IMR-90 (cell line): Measurements from ENCODE around the gene MTA1. TPM values are rescaled to one million over a fixed set of nuclear protein-coding genes. Genes with fewer than 3 reads are reported as not detected.

Experiments
- ATAC-seq: fragments of 200-7000 bp; cut with Tn5 transposase; 2 replicates; pipeline ENCODE4 v1.9.1; 2020; ENCODE audit warnings: low read depth, mild to moderate bottlenecking, moderate library complexity
- BruUV-seq: library from RNA; stranded (reverse); fragments of 400-500 nt; replicated peaks from 2 replicates; lab custom pipeline; 2021; lab: Mats Ljungman, UMichigan
- CTCF ChIA-PET: fragments of 300-600 bp; formaldehyde crosslinking; extraction: SDS; loops from one replicate; lab custom pipeline; 2021; ENCODE audit warnings: antibody characterized with exemption; lab: Yijun Ruan, JAX
- POLR2A ChIA-PET: fragments of 300-600 bp; sonication (Branson Sonifier 250); formaldehyde crosslinking; loops from one replicate; lab custom pipeline; 2022; ENCODE audit warnings: antibody characterized with exemption; ENCODE audit not compliant: unreplicated experiment; lab: Charles Lee
- DNase-seq: peaks from one replicate; pipeline ENCODE4 v3.0.0; 2013
- H2AFZ ChIP-seq: replicated peaks from 2 replicates; pipeline ENCODE3; 2013; ENCODE audit warnings: low read length, mild to moderate bottlenecking; ENCODE audit not compliant: poor library complexity
- H2AK5ac ChIP-seq: 2 replicates; pipeline ENCODE4 v1.6.1; 2013; ENCODE audit warnings: low read depth, low read length, inconsistent platforms
- H2AK9ac ChIP-seq: replicated peaks from 2 replicates; pipeline ENCODE3; 2013; ENCODE audit warnings: mild to moderate bottlenecking, low read depth, low read length, moderate library complexity; ENCODE audit not compliant: poor library complexity
- H2BK120ac ChIP-seq: 2 replicates; pipeline ENCODE4 v1.6.1; 2013; ENCODE audit warnings: low read depth, low read length, inconsistent platforms
- H2BK15ac ChIP-seq: 3 replicates; pipeline ENCODE4 v1.6.1; 2013; ENCODE audit warnings: low read depth, low read length, inconsistent platforms
- H2BK20ac ChIP-seq: 2 replicates; pipeline ENCODE4 v1.6.1; 2013; ENCODE audit warnings: low read depth, mild to moderate bottlenecking, inconsistent platforms, low read length, moderate library complexity
- H2BK5ac ChIP-seq: 2 replicates; pipeline ENCODE4 v1.6.1; 2013; ENCODE audit warnings: mild to moderate bottlenecking, low read depth, low read length, inconsistent platforms; ENCODE audit not compliant: poor library complexity, severe bottlenecking
- H3K14ac ChIP-seq: replicated peaks from 2 replicates; pipeline ENCODE4 v1.6.1; 2013; ENCODE audit warnings: low read depth, low read length, inconsistent platforms
- H3K18ac ChIP-seq: 2 replicates; pipeline ENCODE4 v1.6.1; 2013; ENCODE audit warnings: low read depth, low read length, control low read depth
- H3K23ac ChIP-seq: 2 replicates; pipeline ENCODE4 v1.6.1; 2013; ENCODE audit warnings: low read depth, low read length, inconsistent platforms
- H3K27ac ChIP-seq: 2 replicates; pipeline ENCODE4 v1.5.1; 2013; ENCODE audit warnings: mild to moderate bottlenecking, control low read depth, low read length; ENCODE audit not compliant: insufficient read depth
- H3K27me3 ChIP-seq: 2 replicates; pipeline ENCODE4 v1.6.1; 2013; ENCODE audit warnings: low read length; ENCODE audit not compliant: control insufficient read depth, insufficient read depth
- H3K36me3 ChIP-seq: 2 replicates; pipeline ENCODE4 v1.6.1; 2013; ENCODE audit warnings: low read length, mixed read lengths; ENCODE audit not compliant: control insufficient read depth, insufficient read depth
- H3K4ac ChIP-seq: 2 replicates; pipeline ENCODE4 v1.6.1; 2013; ENCODE audit warnings: low read depth, low read length, inconsistent platforms
- H3K4me1 ChIP-seq: 2 replicates; pipeline ENCODE4 v1.6.1; 2013; ENCODE audit warnings: low read length, mixed read lengths; ENCODE audit not compliant: control insufficient read depth, insufficient read depth
- H3K4me2 ChIP-seq: 2 replicates; pipeline ENCODE4 v1.6.1; 2013; ENCODE audit warnings: low read depth, mild to moderate bottlenecking, control low read depth, low read length, moderate library complexity
- H3K4me3 ChIP-seq: 2 replicates; pipeline ENCODE4 v1.5.1; 2013; ENCODE audit warnings: low read depth, mild to moderate bottlenecking, control low read depth, low read length, moderate library complexity; ENCODE audit not compliant: insufficient read depth
- H3K56ac ChIP-seq: 2 replicates; pipeline ENCODE4 v1.6.1; 2013; ENCODE audit warnings: low read length, inconsistent platforms; ENCODE audit not compliant: insufficient read depth; ENCODE audit errors: extremely low read depth
- H3K79me1 ChIP-seq, 2 experiments: 2 replicates each; pipeline ENCODE4 v1.6.1; 2013; ENCODE audit warnings: low read length in 2 of 2, inconsistent platforms in 1 of 2, low read depth in 1 of 2
- H3K9ac ChIP-seq: 2 replicates; pipeline ENCODE4 v1.6.1; 2013; ENCODE audit warnings: low read depth, low read length, control low read depth
- H3K9me1 ChIP-seq: 2 replicates; pipeline ENCODE4 v1.6.1; 2013; ENCODE audit warnings: low read length, inconsistent platforms; ENCODE audit not compliant: insufficient read depth
- H3K9me3 ChIP-seq: 2 replicates; pipeline ENCODE4 v1.6.1; 2013; ENCODE audit warnings: low read length; ENCODE audit not compliant: control insufficient read depth, insufficient read depth
- H4K20me1 ChIP-seq: 2 replicates; pipeline ENCODE4 v1.6.1; 2013; ENCODE audit warnings: low read length, inconsistent platforms; ENCODE audit not compliant: insufficient read depth
- H4K5ac ChIP-seq: 2 replicates; pipeline ENCODE4 v1.6.1; 2013; ENCODE audit warnings: mild to moderate bottlenecking, low read depth, low read length, control low read depth
- H4K8ac ChIP-seq, 2 experiments: 2 replicates each; pipeline ENCODE4 v1.6.1; 2013; ENCODE audit warnings: low read depth in 2 of 2, low read length in 2 of 2, control low read depth in 1 of 2, inconsistent platforms in 1 of 2
- H4K91ac ChIP-seq: 2 replicates; pipeline ENCODE4 v1.6.1; 2013; ENCODE audit warnings: low read depth, low read length, inconsistent platforms; ENCODE audit not compliant: insufficient read depth
- CHD1 ChIP-seq: IDR thresholded peaks from 2 replicates; pipeline ENCODE4 v1.6.1; 2012; ENCODE audit warnings: low read depth, low read length, improper control_type of control experiment
- POLR2A ChIP-seq: IDR thresholded peaks from 2 replicates; pipeline ENCODE4 v1.6.1; 2012; ENCODE audit warnings: mild to moderate bottlenecking, low read depth, low read length
- WGBS, 2 experiments: methylation state at CpG; one replicate each; pipeline versions ENCODE4 v1.1.5 to v1.1.7; 2013; ENCODE audit warnings: missing lambda C conversion rate in 2 of 2; ENCODE audit not compliant: insufficient read length in 1 of 2; ENCODE audit errors: extremely low coverage in 2 of 2; 5-methylcytosine and 5-hydroxymethylcytosine counted together
- dilution Hi-C: fragments of 300-500 bp; cut with HindIII; formaldehyde crosslinking; loops from one replicate; pipeline ENCODE4 v1.14.3; 2018; ENCODE audit warnings: low sequenced_read_pairs; ENCODE audit not compliant: unreplicated experiment
- in situ Hi-C: fragments of 300-500 bp; cut with MboI; formaldehyde crosslinking; loops from 3 replicates; pipeline ENCODE4 v1.14.3; 2019; ENCODE audit warnings: low sequenced_read_pairs, inconsistent platforms, mixed read lengths
- intact Hi-C: fragments of 100-400 bp; cut with micrococcal nuclease; formaldehyde crosslinking; loops from 2 replicates; pipeline ENCODE4 v1.10.0; 2022
- polyA plus RNA-seq, 3 experiments: library from polyadenylated mRNA; depleted of rRNA; stranded (reverse); fragments of >200 nt; gene quantifications; 2 replicates each; pipeline ENCODE4 v1.2.3, GENCODE V29; 2012; ENCODE audit warnings: low replicate concordance in 1 of 3
- total RNA-seq: library from RNA; depleted of rRNA; stranded (reverse); fragments of >200 nt; gene quantifications from 2 replicates; pipeline ENCODE4 v1.2.3, GENCODE V29; 2012

Gene MTA1
- total and polyA plus RNA-seq, 2 of the 4 experiments (the other 2 are of a cell fraction), result 21.5 to 61.6 TPM

DNA sequence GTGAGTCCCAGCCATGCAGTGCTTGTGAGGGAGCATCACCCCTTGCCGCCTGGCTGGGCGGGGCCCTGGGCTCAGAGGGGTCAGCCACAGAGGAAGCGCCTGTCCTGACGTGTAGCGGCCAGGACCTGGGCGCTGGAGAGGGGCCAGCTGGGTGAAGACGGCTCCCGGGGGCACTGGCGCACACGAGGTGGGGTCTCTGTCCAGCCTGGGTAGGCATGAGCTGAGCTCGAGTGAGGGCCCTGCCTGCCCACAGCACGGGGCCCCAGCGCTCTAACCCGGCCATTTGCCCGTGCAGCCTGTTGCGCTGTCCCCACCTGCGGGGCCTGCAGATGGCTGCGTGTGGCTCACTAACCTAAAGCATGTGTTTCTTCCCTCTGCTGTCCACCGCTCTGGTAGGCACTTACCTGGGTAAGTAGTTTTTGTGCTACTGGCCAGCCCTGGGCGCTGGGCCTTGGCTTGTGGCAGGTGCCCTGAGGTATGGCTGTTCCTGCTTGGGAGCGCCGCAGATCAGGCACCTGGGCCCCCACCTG is 48.4 kb downstream of the MTA1 start:
- in situ Hi-C loops, result no loop called here

More for the DNA sequence above, 48.4 kb downstream of the MTA1 start:
- Histone ChIP-seq H3K27ac (no peak overlapping the region), H2AK9ac (peak overlapping the region; percentile 55), H3K4me2 (no peak overlapping the region), H2BK5ac (no peak overlapping the region), H4K20me1 (peaks cover 8% of the 10 kb centered on the region), H3K27me3 (no peaks in the 10 kb centered on the region), H3K56ac (no peak overlapping the region), H4K91ac (no peak overlapping the region), H2AFZ (no peak overlapping the region), H3K4me1 (peaks cover 2% of the 10 kb centered on the region; the same call in 1 of the 2 replicates), H3K9me1 (0 out of 2 replicates have a peak, but pooled peaks cover 3% of the 10 kb centered on the region), H3K79me1 (no peaks in the 10 kb centered on the region; a peak in 1 of 4 replicates), H2BK120ac (no peak overlapping the region), H2BK15ac (no peak overlapping the region), H3K18ac (no peak overlapping the region), H2AK5ac (no peak overlapping the region), H3K23ac (no peak overlapping the region), H3K14ac (no peak overlapping the region), H3K36me3 (peaks cover 51% of the 10 kb centered on the region), H3K9ac (no peak overlapping the region), H3K4me3 (no peak overlapping the region), H2BK20ac (no peak overlapping the region), H4K5ac (no peak overlapping the region), H4K8ac (no peak overlapping the region), H3K9me3 (no peaks in the 10 kb centered on the region), H3K4ac (no peak overlapping the region)
- TF ChIP-seq POLR2A, result no peak
- no peak for TF ChIP-seq CHD1
- no TSS peak for BruUV-seq
- POLR2A ChIA-PET, result no interaction called here
- ATAC-seq (no peak), DNase-seq (no peak)
- 81% methylated on average over 12 of the region's 22 CpGs; no CpG with 5 or more reads in 1 of the 2 experiments for WGBS, 2 experiments
- dilution Hi-C loops (no loop called here), intact Hi-C loops (no loop called here)
- CTCF ChIA-PET, result no interaction called here
